ENCODE results near the gene HECW1.

The HECW1 gene

GRCh38 chr7:43292384-43292783 lies 179.9 kb downstream of the HECW1 start:
- no peak for TF ChIP-seq CTCF (conservative IDR thresholded peaks at IDR 0.05; ENCODE audit: low read length)

DNA sequence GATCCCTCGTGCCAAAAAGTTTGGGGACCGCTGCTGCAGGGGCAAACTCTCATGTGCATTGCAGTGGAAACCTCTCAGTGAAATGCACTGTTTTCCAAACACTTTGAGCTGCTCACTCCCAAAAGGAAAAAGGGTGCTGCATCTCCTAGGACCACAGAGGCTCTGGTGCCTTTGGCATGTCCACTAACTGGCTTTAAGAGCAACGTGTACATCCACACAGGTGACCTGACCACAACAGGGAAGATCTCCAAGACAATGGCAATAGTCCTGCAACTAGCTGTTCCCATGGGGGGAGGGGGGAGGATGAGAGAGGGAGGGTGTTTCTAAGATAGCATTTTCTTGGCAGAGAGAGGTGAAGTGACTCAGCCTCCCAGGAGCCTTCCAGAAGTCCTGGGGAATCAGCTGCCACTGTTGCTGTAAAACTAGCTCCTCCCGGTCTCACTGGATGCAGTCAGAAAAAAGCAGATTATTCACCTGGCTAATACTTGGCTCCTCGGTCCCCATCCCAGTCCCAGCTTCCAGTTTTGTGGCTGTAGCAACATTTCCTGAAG lies 181.7 kb downstream of the HECW1 start:
- peak; percentile 78 for DNase-seq (ENCODE audit: low read depth)
- TF ChIP-seq CTCF (conservative IDR thresholded peaks at IDR 0.05; ENCODE audit: low read length) = no peak
- H3K4me3 ChIP-seq (ENCODE audit: low read length) = no peak overlapping the region

More at GRCh38 chr7:43292384-43292783, 179.9 kb downstream of the HECW1 start:
- no peak for DNase-seq (ENCODE audit: low read depth)
- H3K4me3 ChIP-seq (ENCODE audit: low read length) = no peak overlapping the region

DNA sequence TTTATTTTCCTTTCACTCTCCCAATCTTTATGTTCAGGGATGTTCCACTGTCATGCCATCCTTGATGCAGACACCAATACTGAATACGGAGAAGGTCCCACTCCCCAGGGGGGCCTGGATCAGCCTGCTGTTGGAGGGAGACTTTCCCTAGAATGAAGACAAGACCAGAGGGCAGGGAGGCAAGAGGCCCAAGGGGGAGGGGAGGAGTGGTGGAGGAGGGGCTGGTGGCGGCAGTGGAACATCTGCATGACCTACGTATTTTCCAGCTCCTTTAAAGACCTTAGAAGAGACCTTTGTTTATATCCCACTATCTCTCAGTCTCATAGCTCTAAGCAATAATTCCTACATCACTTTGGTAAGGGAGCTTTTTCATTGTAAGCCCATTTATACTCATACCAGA lies 183.0 kb downstream of the HECW1 start:
- no peak overlapping the region for H3K4me3 ChIP-seq (ENCODE audit: low read length)
- no peak for TF ChIP-seq CTCF (conservative IDR thresholded peaks at IDR 0.05; ENCODE audit: low read length)
- no peak for DNase-seq (ENCODE audit: low read depth)

DNA sequence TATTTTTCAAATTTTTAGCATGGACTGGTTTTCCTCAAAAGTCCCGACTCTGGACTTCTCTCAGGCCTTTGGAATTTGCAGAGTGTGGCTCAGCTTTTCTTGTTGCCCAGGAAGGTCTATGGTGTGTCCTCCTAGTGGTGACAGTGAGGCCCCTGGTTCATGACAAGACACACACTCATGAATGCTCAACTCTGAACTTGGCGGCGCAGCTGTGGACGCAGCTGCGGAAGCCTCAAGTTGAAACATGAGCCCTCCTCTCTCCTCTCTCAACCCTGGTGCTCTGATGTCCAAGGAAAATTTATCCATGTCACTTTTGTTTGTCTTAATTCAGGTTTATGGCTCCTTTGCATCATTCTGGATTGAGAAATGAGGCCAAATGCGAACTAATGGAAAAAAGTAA lies 183.9 kb downstream of the HECW1 start:
- no peak overlapping the region for H3K4me3 ChIP-seq (ENCODE audit: low read length)
- TF ChIP-seq CTCF (conservative IDR thresholded peaks at IDR 0.05; ENCODE audit: low read length) = no peak
- no peak for DNase-seq (ENCODE audit: low read depth)

DNA sequence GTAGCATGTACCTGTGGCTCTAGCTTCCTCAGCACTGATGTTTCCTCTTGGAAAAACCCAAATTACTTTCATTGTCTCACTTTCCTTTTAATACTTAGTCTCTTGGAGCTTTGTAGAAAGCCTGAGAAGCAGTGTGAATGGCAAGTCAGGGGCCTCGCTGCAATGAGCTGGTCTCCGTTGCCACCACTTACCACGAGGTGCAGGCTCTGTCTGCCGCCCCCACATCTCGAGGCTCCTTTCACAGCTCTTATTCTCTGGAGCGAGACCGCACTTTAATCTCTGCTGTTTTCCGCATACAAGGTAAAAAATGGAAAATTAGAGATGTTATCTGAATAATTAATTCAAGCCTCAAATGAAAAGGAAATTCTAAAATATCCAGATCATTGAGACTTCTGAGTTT lies 186.2 kb downstream of the HECW1 start:
- no peak for TF ChIP-seq CTCF (conservative IDR thresholded peaks at IDR 0.05; ENCODE audit: low read length)
- no peak overlapping the region for H3K4me3 ChIP-seq (ENCODE audit: low read length)

DNA sequence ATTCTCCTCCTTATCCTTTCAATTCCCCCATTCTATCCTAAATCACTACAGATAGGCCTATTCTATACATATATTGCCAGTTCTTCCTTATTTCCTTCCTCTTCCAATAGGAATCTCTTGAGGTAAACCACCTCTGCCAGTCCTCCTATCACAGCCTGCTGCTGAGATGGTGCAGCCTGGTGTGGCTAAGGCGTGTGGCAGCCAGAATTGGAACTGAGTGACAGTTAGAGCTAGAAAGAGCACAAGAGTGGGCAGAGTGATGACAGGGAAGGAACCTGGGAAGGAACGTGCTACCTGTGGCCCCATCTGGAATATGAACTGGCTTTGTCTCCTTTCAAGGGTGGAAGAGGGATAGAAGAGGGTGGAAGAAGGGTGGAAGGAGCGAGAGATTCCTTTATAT lies 187.7 kb downstream of the HECW1 start:
- no peak overlapping the region for H3K4me3 ChIP-seq (ENCODE audit: low read length)
- no peak for TF ChIP-seq CTCF (conservative IDR thresholded peaks at IDR 0.05; ENCODE audit: low read length)

More for the DNA sequence above, 186.2 kb downstream of the HECW1 start:
- DNase-seq (ENCODE audit: low read depth) = no peak

GRCh38 chr7:43302211-43302711 lies 189.8 kb downstream of the HECW1 start:
- peak; percentile 18 for DNase-seq (ENCODE audit: low read depth)
- no peak for TF ChIP-seq CTCF (conservative IDR thresholded peaks at IDR 0.05; ENCODE audit: low read length)
- no peak overlapping the region for H3K4me3 ChIP-seq (ENCODE audit: low read length)

More for the DNA sequence above, 187.7 kb downstream of the HECW1 start:
- DNase-seq (ENCODE audit: low read depth) = no peak

Measured in AG10803 (cell line).